Fibroblast of pulmonary artery (primary cell): ENCODE measurements around the gene RAB3C.
"Not testable (repeated sequence)": the region's sequence is repeated elsewhere in the genome, so short reads cannot be mapped to it uniquely, and the experiment has no call there.

Experiments used
- DNase-seq: peaks from one replicate; pipeline ENCODE4 v3.0.0-alpha.2; 2010; ENCODE audit warnings: low read depth
- H3K4me3 ChIP-seq: replicated peaks from 2 replicates; pipeline ENCODE4 v1.5.1; 2011; ENCODE audit warnings: low read depth, mild to moderate bottlenecking, control low read depth, low read length, moderate library complexity
- CTCF ChIP-seq: IDR thresholded peaks from 2 replicates; pipeline ENCODE4 v1.5.1; 2011; ENCODE audit warnings: mild to moderate bottlenecking, control low read depth, low read length, inconsistent platforms; ENCODE audit errors: missing control alignments

The RAB3C gene

GRCh38 chr5:58548068-58548467, 34.8 kb upstream of the RAB3C start:
- no peak for DNase-seq
- TF ChIP-seq CTCF = no peak
- no peak overlapping the region for H3K4me3 ChIP-seq

- TF ChIP-seq CTCF = no peak
- no peak for DNase-seq
- H3K4me3 ChIP-seq = no peak overlapping the region
Observed at GRCh38 chr5:58551492-58551891, 31.4 kb upstream of the RAB3C start.

- DNase-seq, H3K4me3 ChIP-seq: not testable (repeated sequence)
Observed at GRCh38 chr5:58557665-58558338, 25.1 kb upstream of the RAB3C start.

GRCh38 chr5:58563016-58563700, 19.7 kb upstream of the RAB3C start:
- DNase-seq, H3K4me3 ChIP-seq: not testable (repeated sequence)

- H3K4me3 ChIP-seq, DNase-seq: not testable (repeated sequence)
Observed at GRCh38 chr5:58564043-58564832, 18.6 kb upstream of the RAB3C start.

GRCh38 chr5:58565033-58565432, 17.8 kb upstream of the RAB3C start:
- no peak overlapping the region for H3K4me3 ChIP-seq
- no peak for DNase-seq
- no peak for TF ChIP-seq CTCF

GRCh38 chr5:58571501-58571900, 11.4 kb upstream of the RAB3C start:
- H3K4me3 ChIP-seq = no peak overlapping the region
- no peak for DNase-seq
- TF ChIP-seq CTCF = no peak

- not testable (repeated sequence) for DNase-seq, H3K4me3 ChIP-seq
Observed at GRCh38 chr5:58572973-58573372, 9.9 kb upstream of the RAB3C start.

- no peak overlapping the region for H3K4me3 ChIP-seq
- no peak for TF ChIP-seq CTCF
- no peak for DNase-seq
Observed at GRCh38 chr5:58579781-58580180, 3.1 kb upstream of the RAB3C start.
